PC-3 (cell line): ENCODE data around the gene WEE1. TPM values are rescaled to one million over a fixed set of nuclear protein-coding genes. Genes with fewer than 3 reads are reported as not detected.

Experiments
- ATAC-seq: fragments of 200-7000 bp; cut with Tn5 transposase; 2 replicates; pipeline ENCODE4 v1.9.1; 2020; ENCODE audit warnings: mild to moderate bottlenecking, moderate library complexity
- BruUV-seq: library from RNA; stranded (reverse); fragments of 400-500 nt; replicated peaks from 2 replicates; lab custom pipeline; 2021; lab: Mats Ljungman, UMichigan
- CTCF ChIA-PET: fragments of 300-600 bp; sonication (Branson Sonifier 250); formaldehyde crosslinking; loops from one replicate; lab custom pipeline; 2022; ENCODE audit warnings: antibody characterized with exemption; lab: Charles Lee
- POLR2A ChIA-PET: fragments of 300-600 bp; sonication (Branson Sonifier 250); formaldehyde crosslinking; loops from one replicate; lab custom pipeline; 2022; ENCODE audit warnings: antibody characterized with exemption; ENCODE audit not compliant: unreplicated experiment; lab: Charles Lee
- DNase-seq: peaks from one replicate; pipeline ENCODE4 v3.0.0-alpha.2; 2015
- H2AFZ ChIP-seq: fragments of 300-600 bp; sonication (generic); 2 replicates; pipeline ENCODE4 v1.6.0; 2016; ENCODE audit warnings: antibody characterized with exemption, low read length
- H3F3A ChIP-seq: fragments of 300-600 bp; sonication (generic); one replicate; pipeline ENCODE4 v1.6.0; 2017; ENCODE audit warnings: antibody characterized with exemption, low read length, control low read depth, mild to moderate bottlenecking; ENCODE audit not compliant: unreplicated experiment
- H3K27ac ChIP-seq: fragments of 300-600 bp; sonication (generic); 2 replicates; pipeline ENCODE4 v1.5.1; 2016; ENCODE audit warnings: mild to moderate bottlenecking, low read length
- H3K27me3 ChIP-seq: fragments of 300-600 bp; sonication (generic); 2 replicates; pipeline ENCODE4 v1.6.1; 2016; ENCODE audit warnings: low read length, mixed read lengths
- H3K36me3 ChIP-seq: fragments of 300-600 bp; sonication (generic); 2 replicates; pipeline ENCODE4 v1.6.1; 2016; ENCODE audit warnings: low read depth, mixed run types, low read length, mixed read lengths
- H3K4me1 ChIP-seq: fragments of 300-600 bp; sonication (generic); 2 replicates; pipeline ENCODE4 v1.5.1; 2016; ENCODE audit warnings: low read length; ENCODE audit not compliant: insufficient read depth
- H3K4me2 ChIP-seq: fragments of 300-600 bp; sonication (generic); 2 replicates; pipeline ENCODE4 v1.6.0; 2016; ENCODE audit warnings: low read length
- H3K4me3 ChIP-seq: fragments of 300-600 bp; sonication (generic); 2 replicates; pipeline ENCODE4 v1.5.1; 2016; ENCODE audit warnings: mild to moderate bottlenecking, low read length, mixed read lengths
- H3K79me2 ChIP-seq: fragments of 300-600 bp; sonication (generic); 2 replicates; pipeline ENCODE4 v1.6.1; 2017; ENCODE audit warnings: low read length, mixed read lengths
- H3K9ac ChIP-seq: fragments of 300-600 bp; sonication (generic); 2 replicates; pipeline ENCODE4 v1.6.0; 2016; ENCODE audit warnings: mild to moderate bottlenecking, low read length
- H3K9me2 ChIP-seq: fragments of 300-600 bp; sonication (generic); replicated peaks from 2 replicates; pipeline ENCODE4 v1.6.1; 2016; ENCODE audit warnings: mixed run types, low read length, mixed read lengths
- H3K9me3 ChIP-seq: fragments of 300-600 bp; sonication (generic); 2 replicates; pipeline ENCODE4 v1.6.1; 2016; ENCODE audit warnings: low read length, mixed read lengths
- H4K20me1 ChIP-seq: fragments of 300-600 bp; sonication (generic); 2 replicates; pipeline ENCODE4 v1.6.1; 2016; ENCODE audit warnings: low read length, mixed read lengths
- EZH2 ChIP-seq: fragments of 300-600 bp; sonication (generic); IDR thresholded peaks from one replicate; pipeline ENCODE4 v1.6.1; 2017; ENCODE audit warnings: antibody characterized with exemption, mild to moderate bottlenecking, low read length; ENCODE audit not compliant: unreplicated experiment
- EZH2phosphoT487 ChIP-seq: fragments of 300-600 bp; sonication (generic); IDR thresholded peaks from 2 replicates; pipeline ENCODE4 v1.6.1; 2018; ENCODE audit warnings: mild to moderate bottlenecking, antibody characterized with exemption, low read length, borderline replicate concordance
- intact Hi-C: fragments of 100-400 bp; cut with micrococcal nuclease; formaldehyde crosslinking; loops from 2 replicates; pipeline ENCODE4 v1.9.0; 2023
- total RNA-seq: library from RNA; depleted of rRNA; stranded (reverse); fragments of >200 nt; gene quantifications from 2 replicates; pipeline ENCODE4 v1.2.3, GENCODE V29; 2014
- TF ChIP-seq, protein P1 (sequence below): fragments of 300-600 bp; sonication (generic); conservative IDR thresholded peaks from 2 replicates; pipeline ENCODE4 v1.5.1; 2017; ENCODE audit warnings: antibody characterized with exemption, low read depth, mild to moderate bottlenecking, low read length

Gene WEE1
- total RNA-seq, 1 experiment from 2014 or later = 46.9 TPM

DNA sequence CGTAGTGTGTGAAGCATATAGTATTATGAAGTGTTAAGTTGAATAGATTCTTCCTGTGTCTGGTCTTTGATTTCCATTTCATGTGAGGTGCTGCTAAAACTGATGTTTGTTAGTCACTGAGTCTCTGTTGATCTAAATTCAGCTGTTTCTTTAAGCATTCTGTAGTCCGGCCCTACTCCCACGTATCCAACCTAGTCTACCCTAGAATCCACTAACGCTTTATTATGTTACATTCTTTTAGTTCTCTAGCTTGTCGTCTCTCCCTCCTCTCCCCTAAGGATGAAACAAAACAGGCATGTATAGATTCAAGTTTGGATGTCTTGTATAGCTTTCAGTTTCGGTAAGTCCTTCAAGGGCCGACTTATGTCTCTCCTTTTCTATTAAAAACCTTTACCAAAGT is 4.1 kb downstream of the WEE1 start:
- DNase-seq = no peak
- ChIA-PET CTCF (no interaction called here), POLR2A (no interaction called here)
- no peaks in the 10 kb centered on the region for H3K27me3 ChIP-seq
- peaks cover 48% of the 10 kb centered on the region for H4K20me1 ChIP-seq
- no peak overlapping the region for H2AFZ ChIP-seq
- no peak overlapping the region for H3K9ac ChIP-seq
- intact Hi-C loops = loop anchor here (10.0 kb wide), 1 partner anchor 893 kb away; the partner anchor contains the start of genes RPL27A and TRIM66
- H3K4me2 ChIP-seq = peak overlapping the region; percentile 97; the same call in 1 of the 2 replicates
- peaks cover 23% of the 10 kb centered on the region for H3K4me1 ChIP-seq
- no peaks in the 10 kb centered on the region for H3K9me3 ChIP-seq
- H3F3A ChIP-seq = no peaks in the 10 kb centered on the region
- peaks cover 64% of the 10 kb centered on the region for H3K36me3 ChIP-seq
- no peak for ATAC-seq
- H3K27ac ChIP-seq = no peak overlapping the region
- no TSS peak for BruUV-seq
- TF ChIP-seq, protein P1, sequence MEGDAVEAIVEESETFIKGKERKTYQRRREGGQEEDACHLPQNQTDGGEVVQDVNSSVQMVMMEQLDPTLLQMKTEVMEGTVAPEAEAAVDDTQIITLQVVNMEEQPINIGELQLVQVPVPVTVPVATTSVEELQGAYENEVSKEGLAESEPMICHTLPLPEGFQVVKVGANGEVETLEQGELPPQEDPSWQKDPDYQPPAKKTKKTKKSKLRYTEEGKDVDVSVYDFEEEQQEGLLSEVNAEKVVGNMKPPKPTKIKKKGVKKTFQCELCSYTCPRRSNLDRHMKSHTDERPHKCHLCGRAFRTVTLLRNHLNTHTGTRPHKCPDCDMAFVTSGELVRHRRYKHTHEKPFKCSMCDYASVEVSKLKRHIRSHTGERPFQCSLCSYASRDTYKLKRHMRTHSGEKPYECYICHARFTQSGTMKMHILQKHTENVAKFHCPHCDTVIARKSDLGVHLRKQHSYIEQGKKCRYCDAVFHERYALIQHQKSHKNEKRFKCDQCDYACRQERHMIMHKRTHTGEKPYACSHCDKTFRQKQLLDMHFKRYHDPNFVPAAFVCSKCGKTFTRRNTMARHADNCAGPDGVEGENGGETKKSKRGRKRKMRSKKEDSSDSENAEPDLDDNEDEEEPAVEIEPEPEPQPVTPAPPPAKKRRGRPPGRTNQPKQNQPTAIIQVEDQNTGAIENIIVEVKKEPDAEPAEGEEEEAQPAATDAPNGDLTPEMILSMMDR = no peak
- no peak for TF ChIP-seq EZH2
- no peak for TF ChIP-seq EZH2phosphoT487
- H3K4me3 ChIP-seq = no peak overlapping the region; the same call in 1 of the 2 replicates
- H3K79me2 ChIP-seq = peaks cover 64% of the 10 kb centered on the region
- no peaks in the 10 kb centered on the region for H3K9me2 ChIP-seq

DNA sequence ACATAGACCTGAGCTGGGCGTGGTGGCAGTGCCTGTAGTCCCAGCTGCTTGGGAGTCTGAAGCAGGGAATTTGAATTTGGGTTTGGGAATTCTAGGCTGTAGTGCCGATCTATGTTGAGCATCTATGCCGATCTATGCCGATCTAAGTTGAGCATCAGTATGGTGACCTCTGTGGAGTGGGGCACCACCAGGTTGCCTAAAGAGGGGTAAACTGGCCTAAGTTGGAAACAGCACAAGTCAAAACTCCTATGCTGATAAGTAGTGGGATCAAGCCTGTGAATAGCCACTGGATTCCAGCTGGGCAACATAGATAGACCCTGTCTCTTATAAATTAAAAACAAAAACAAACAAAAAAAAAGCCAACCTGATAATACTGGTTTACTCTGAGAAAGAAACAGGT is 7.4 kb downstream of the WEE1 start:
- H3K27me3 ChIP-seq = no peaks in the 10 kb centered on the region
- ChIA-PET POLR2A (no interaction called here), CTCF (no interaction called here)
- no peak overlapping the region for H2AFZ ChIP-seq
- H3K4me1 ChIP-seq = peaks cover 19% of the 10 kb centered on the region
- no peaks in the 10 kb centered on the region for H3K9me3 ChIP-seq
- H3F3A ChIP-seq = no peaks in the 10 kb centered on the region
- H3K9me2 ChIP-seq = no peaks in the 10 kb centered on the region
- peaks cover 35% of the 10 kb centered on the region for H4K20me1 ChIP-seq
- DNase-seq (no peak), ATAC-seq (no peak)
- peaks cover 82% of the 10 kb centered on the region for H3K36me3 ChIP-seq
- no peak for TF ChIP-seq EZH2phosphoT487
- TF ChIP-seq, protein P1 = no peak
- no peak for TF ChIP-seq EZH2
- H3K79me2 ChIP-seq = peaks cover 41% of the 10 kb centered on the region
- BruUV-seq = no TSS peak
- no peak overlapping the region for H3K9ac ChIP-seq
- no peak overlapping the region for H3K27ac ChIP-seq
- no peak overlapping the region for H3K4me2 ChIP-seq
- no peak overlapping the region for H3K4me3 ChIP-seq
- intact Hi-C loops = no loop called here

GRCh38 chr11:9581556-9582161 is 8.2 kb downstream of the WEE1 start:
- CTCF ChIA-PET = no interaction called here
- Histone ChIP-seq H3K9ac (no peak overlapping the region), H3K4me1 (peaks cover 11% of the 10 kb centered on the region), H3K79me2 (peaks cover 33% of the 10 kb centered on the region), H3K4me2 (no peak overlapping the region), H4K20me1 (peaks cover 27% of the 10 kb centered on the region), H3K9me2 (no peaks in the 10 kb centered on the region), H3K27me3 (no peaks in the 10 kb centered on the region), H3K9me3 (no peaks in the 10 kb centered on the region), H3F3A (no peaks in the 10 kb centered on the region), H2AFZ (no peak overlapping the region), H3K4me3 (no peak overlapping the region), H3K27ac (no peak overlapping the region), H3K36me3 (peaks cover 81% of the 10 kb centered on the region)
- ATAC-seq (no peak), DNase-seq (no peak)
- no peak for TF ChIP-seq EZH2phosphoT487
- no peak for TF ChIP-seq EZH2
- no TSS peak for BruUV-seq
- intact Hi-C loops = no loop called here
- POLR2A ChIA-PET = interaction anchor here (0.6 kb wide), 1 partner anchor 95 kb away, joined by 3 read pairs; no protein-coding TSS in a partner anchor
